IMR-90 (cell line): ENCODE measurements around the gene SLC17A9. TPM values are rescaled to one million over a fixed set of nuclear protein-coding genes. Genes with fewer than 3 reads are reported as not detected.

Source experiments
- ATAC-seq: fragments of 200-7000 bp; cut with Tn5 transposase; 2 replicates; pipeline ENCODE4 v1.9.1; 2020; ENCODE audit warnings: low read depth, mild to moderate bottlenecking, moderate library complexity
- BruUV-seq: library from RNA; stranded (reverse); fragments of 400-500 nt; replicated peaks from 2 replicates; lab custom pipeline; 2021; lab: Mats Ljungman, UMichigan
- CTCF ChIA-PET: fragments of 300-600 bp; formaldehyde crosslinking; extraction: SDS; loops from one replicate; lab custom pipeline; 2021; ENCODE audit warnings: antibody characterized with exemption; lab: Yijun Ruan, JAX
- POLR2A ChIA-PET: fragments of 300-600 bp; sonication (Branson Sonifier 250); formaldehyde crosslinking; loops from one replicate; lab custom pipeline; 2022; ENCODE audit warnings: antibody characterized with exemption; ENCODE audit not compliant: unreplicated experiment; lab: Charles Lee
- DNase-seq: peaks from one replicate; pipeline ENCODE4 v3.0.0; 2013
- H2AFZ ChIP-seq: replicated peaks from 2 replicates; pipeline ENCODE3; 2013; ENCODE audit warnings: low read length, mild to moderate bottlenecking; ENCODE audit not compliant: poor library complexity
- H2AK5ac ChIP-seq: 2 replicates; pipeline ENCODE4 v1.6.1; 2013; ENCODE audit warnings: low read depth, low read length, inconsistent platforms
- H2AK9ac ChIP-seq: replicated peaks from 2 replicates; pipeline ENCODE3; 2013; ENCODE audit warnings: mild to moderate bottlenecking, low read depth, low read length, moderate library complexity; ENCODE audit not compliant: poor library complexity
- H2BK120ac ChIP-seq: 2 replicates; pipeline ENCODE4 v1.6.1; 2013; ENCODE audit warnings: low read depth, low read length, inconsistent platforms
- H2BK15ac ChIP-seq: 3 replicates; pipeline ENCODE4 v1.6.1; 2013; ENCODE audit warnings: low read depth, low read length, inconsistent platforms
- H2BK20ac ChIP-seq: 2 replicates; pipeline ENCODE4 v1.6.1; 2013; ENCODE audit warnings: low read depth, mild to moderate bottlenecking, inconsistent platforms, low read length, moderate library complexity
- H2BK5ac ChIP-seq: 2 replicates; pipeline ENCODE4 v1.6.1; 2013; ENCODE audit warnings: mild to moderate bottlenecking, low read depth, low read length, inconsistent platforms; ENCODE audit not compliant: poor library complexity, severe bottlenecking
- H3K14ac ChIP-seq: replicated peaks from 2 replicates; pipeline ENCODE4 v1.6.1; 2013; ENCODE audit warnings: low read depth, low read length, inconsistent platforms
- H3K18ac ChIP-seq: 2 replicates; pipeline ENCODE4 v1.6.1; 2013; ENCODE audit warnings: low read depth, low read length, control low read depth
- H3K23ac ChIP-seq: 2 replicates; pipeline ENCODE4 v1.6.1; 2013; ENCODE audit warnings: low read depth, low read length, inconsistent platforms
- H3K27ac ChIP-seq: 2 replicates; pipeline ENCODE4 v1.5.1; 2013; ENCODE audit warnings: mild to moderate bottlenecking, control low read depth, low read length; ENCODE audit not compliant: insufficient read depth
- H3K27me3 ChIP-seq: 2 replicates; pipeline ENCODE4 v1.6.1; 2013; ENCODE audit warnings: low read length; ENCODE audit not compliant: control insufficient read depth, insufficient read depth
- H3K36me3 ChIP-seq: 2 replicates; pipeline ENCODE4 v1.6.1; 2013; ENCODE audit warnings: low read length, mixed read lengths; ENCODE audit not compliant: control insufficient read depth, insufficient read depth
- H3K4ac ChIP-seq: 2 replicates; pipeline ENCODE4 v1.6.1; 2013; ENCODE audit warnings: low read depth, low read length, inconsistent platforms
- H3K4me1 ChIP-seq: 2 replicates; pipeline ENCODE4 v1.6.1; 2013; ENCODE audit warnings: low read length, mixed read lengths; ENCODE audit not compliant: control insufficient read depth, insufficient read depth
- H3K4me2 ChIP-seq: 2 replicates; pipeline ENCODE4 v1.6.1; 2013; ENCODE audit warnings: low read depth, mild to moderate bottlenecking, control low read depth, low read length, moderate library complexity
- H3K4me3 ChIP-seq: 2 replicates; pipeline ENCODE4 v1.5.1; 2013; ENCODE audit warnings: low read depth, mild to moderate bottlenecking, control low read depth, low read length, moderate library complexity; ENCODE audit not compliant: insufficient read depth
- H3K56ac ChIP-seq: 2 replicates; pipeline ENCODE4 v1.6.1; 2013; ENCODE audit warnings: low read length, inconsistent platforms; ENCODE audit not compliant: insufficient read depth; ENCODE audit errors: extremely low read depth
- H3K79me1 ChIP-seq, 2 experiments: 2 replicates each; pipeline ENCODE4 v1.6.1; 2013; ENCODE audit warnings: low read length in 2 of 2, inconsistent platforms in 1 of 2, low read depth in 1 of 2
- H3K9ac ChIP-seq: 2 replicates; pipeline ENCODE4 v1.6.1; 2013; ENCODE audit warnings: low read depth, low read length, control low read depth
- H3K9me1 ChIP-seq: 2 replicates; pipeline ENCODE4 v1.6.1; 2013; ENCODE audit warnings: low read length, inconsistent platforms; ENCODE audit not compliant: insufficient read depth
- H3K9me3 ChIP-seq: 2 replicates; pipeline ENCODE4 v1.6.1; 2013; ENCODE audit warnings: low read length; ENCODE audit not compliant: control insufficient read depth, insufficient read depth
- H4K20me1 ChIP-seq: 2 replicates; pipeline ENCODE4 v1.6.1; 2013; ENCODE audit warnings: low read length, inconsistent platforms; ENCODE audit not compliant: insufficient read depth
- H4K5ac ChIP-seq: 2 replicates; pipeline ENCODE4 v1.6.1; 2013; ENCODE audit warnings: mild to moderate bottlenecking, low read depth, low read length, control low read depth
- H4K8ac ChIP-seq, 2 experiments: 2 replicates each; pipeline ENCODE4 v1.6.1; 2013; ENCODE audit warnings: low read depth in 2 of 2, low read length in 2 of 2, control low read depth in 1 of 2, inconsistent platforms in 1 of 2
- H4K91ac ChIP-seq: 2 replicates; pipeline ENCODE4 v1.6.1; 2013; ENCODE audit warnings: low read depth, low read length, inconsistent platforms; ENCODE audit not compliant: insufficient read depth
- BHLHE40 ChIP-seq: fragments of 150-350 bp; IDR thresholded peaks from 2 replicates; pipeline ENCODE4 v1.6.1; 2016; ENCODE audit warnings: mild to moderate bottlenecking, low read depth, low read length
- CHD1 ChIP-seq: IDR thresholded peaks from 2 replicates; pipeline ENCODE4 v1.6.1; 2012; ENCODE audit warnings: low read depth, low read length, improper control_type of control experiment
- ELK1 ChIP-seq: fragments of 150-350 bp; IDR thresholded peaks from 2 replicates; pipeline ENCODE4 v1.6.1; 2016; ENCODE audit warnings: low read depth, mild to moderate bottlenecking, low read length, moderate library complexity, borderline replicate concordance
- MAFK ChIP-seq: IDR thresholded peaks from 2 replicates; pipeline ENCODE4 v1.6.1; 2012; ENCODE audit warnings: low read depth, low read length, improper control_type of control experiment
- MAZ ChIP-seq: IDR thresholded peaks from 2 replicates; pipeline ENCODE4 v1.6.1; 2012; ENCODE audit warnings: low read depth, mild to moderate bottlenecking, low read length, improper control_type of control experiment, moderate library complexity, borderline replicate concordance
- MXI1 ChIP-seq: IDR thresholded peaks from 2 replicates; pipeline ENCODE4 v1.6.1; 2012; ENCODE audit warnings: low read depth, mild to moderate bottlenecking, low read length, moderate library complexity, borderline replicate concordance
- RCOR1 ChIP-seq: IDR thresholded peaks from 2 replicates; pipeline ENCODE4 v1.6.1; 2012; ENCODE audit warnings: mild to moderate bottlenecking, low read length, improper control_type of control experiment; ENCODE audit not compliant: insufficient replicate concordance
- WGBS, 2 experiments: methylation state at CpG; one replicate each; pipeline versions ENCODE4 v1.1.5 to v1.1.7; 2013; ENCODE audit warnings: missing lambda C conversion rate in 2 of 2; ENCODE audit not compliant: insufficient read length in 1 of 2; ENCODE audit errors: extremely low coverage in 2 of 2; 5-methylcytosine and 5-hydroxymethylcytosine counted together
- dilution Hi-C: fragments of 300-500 bp; cut with HindIII; formaldehyde crosslinking; loops from one replicate; pipeline ENCODE4 v1.14.3; 2018; ENCODE audit warnings: low sequenced_read_pairs; ENCODE audit not compliant: unreplicated experiment
- in situ Hi-C: fragments of 300-500 bp; cut with MboI; formaldehyde crosslinking; loops from 3 replicates; pipeline ENCODE4 v1.14.3; 2019; ENCODE audit warnings: low sequenced_read_pairs, inconsistent platforms, mixed read lengths
- intact Hi-C: fragments of 100-400 bp; cut with micrococcal nuclease; formaldehyde crosslinking; loops from 2 replicates; pipeline ENCODE4 v1.10.0; 2022
- polyA plus RNA-seq, 3 experiments: library from polyadenylated mRNA; depleted of rRNA; stranded (reverse); fragments of >200 nt; gene quantifications; 2 replicates each; pipeline ENCODE4 v1.2.3, GENCODE V29; 2012; ENCODE audit warnings: low replicate concordance in 1 of 3
- total RNA-seq: library from RNA; depleted of rRNA; stranded (reverse); fragments of >200 nt; gene quantifications from 2 replicates; pipeline ENCODE4 v1.2.3, GENCODE V29; 2012

The SLC17A9 gene
- total and polyA plus RNA-seq, 2 of the 4 experiments (the other 2 are of a cell fraction), result 2.2 to 14.4 TPM

- TF ChIP-seq MAZ (peak; percentile 65; the same call in 1 of the 2 replicates), MAFK (no peak), BHLHE40 (no peak)
Observed at GRCh38 chr20:62926229-62927127, 26.0 kb upstream of the SLC17A9 start, which contains the start of gene DIDO1 (continued).

- Histone ChIP-seq H3K56ac (no peak overlapping the region), H3K4me1 (peaks cover 22% of the 10 kb centered on the region), H2BK20ac (no peak overlapping the region), H4K91ac (no peak overlapping the region), H2AK5ac (peak overlapping the region; percentile 83), H4K5ac (peak overlapping the region; percentile 5; the same call in 1 of the 2 replicates), H3K36me3 (no peaks in the 10 kb centered on the region; the same call in 1 of the 2 replicates), H2AFZ (peak overlapping the region; percentile 94), H3K23ac (peak overlapping the region; percentile 17; the same call in 1 of the 2 replicates), H2BK120ac (no peak overlapping the region), H3K27ac (peak overlapping the region; percentile 87), H3K4me2 (peak overlapping the region; percentile 100), H2BK5ac (peak overlapping the region; percentile 8), H2AK9ac (peak overlapping the region; percentile 97), H3K18ac (no peak overlapping the region), H3K9me3 (no peaks in the 10 kb centered on the region), H2BK15ac (no peak overlapping the region), H3K4me3 (peak overlapping the region; percentile 99; the same call in 1 of the 2 replicates), H4K8ac (peak overlapping the region in 1 of 2 experiments; percentile 96; a peak in 1 of 4 replicates), H3K4ac (no peak overlapping the region; the same call in 1 of the 2 replicates), H3K27me3 (no peaks in the 10 kb centered on the region), H3K9me1 (peaks cover 25% of the 10 kb centered on the region), H3K9ac (peak overlapping the region; percentile 86), H4K20me1 (peaks cover 72% of the 10 kb centered on the region), H3K79me1 (peaks cover 10 to 70% of the 10 kb centered on the region in 2 experiments), H3K14ac (no peak overlapping the region)
- POLR2A ChIA-PET, result no interaction called here
- ATAC-seq (no peak), DNase-seq (no peak)
- CTCF ChIA-PET, result no interaction called here
- no TSS peak for BruUV-seq
- 53% methylated on average over 2 of the region's 12 CpGs; no CpG with 5 or more reads in 1 of the 2 experiments for WGBS, 2 experiments
- dilution Hi-C loops (no loop called here), intact Hi-C loops (no loop called here), in situ Hi-C loops (no loop called here)
- TF ChIP-seq MAZ (no peak), MXI1 (0 out of 2 replicates have a peak, but pooled peaks have one; percentile 9), ELK1 (no peak), RCOR1 (no peak), CHD1 (no peak)
Observed at GRCh38 chr20:62927128-62927705, 25.3 kb upstream of the SLC17A9 start.
